NB4 (cell line): ENCODE measurements around the gene UQCC2.

Experiments
- MAX ChIP-seq: IDR thresholded peaks from 2 replicates; pipeline ENCODE4 v1.6.1; 2011; ENCODE audit warnings: low read depth, low read length
- MYC ChIP-seq: IDR thresholded peaks from 2 replicates; pipeline ENCODE4 v1.6.1; 2011; ENCODE audit warnings: low read depth, low read length
- POLR2A ChIP-seq: IDR thresholded peaks from 2 replicates; pipeline ENCODE4 v1.6.1; 2011; ENCODE audit warnings: mild to moderate bottlenecking; ENCODE audit not compliant: insufficient read length; ENCODE audit errors: extremely low read depth
- TF ChIP-seq, protein P1 (sequence below): IDR thresholded peaks from one replicate; pipeline ENCODE4 v1.5.1; 2012; ENCODE audit warnings: low read depth, low read length

GRCh38 chr6:33676416-33677142, 34.9 kb downstream of the UQCC2 start:
- TF ChIP-seq, protein P1, sequence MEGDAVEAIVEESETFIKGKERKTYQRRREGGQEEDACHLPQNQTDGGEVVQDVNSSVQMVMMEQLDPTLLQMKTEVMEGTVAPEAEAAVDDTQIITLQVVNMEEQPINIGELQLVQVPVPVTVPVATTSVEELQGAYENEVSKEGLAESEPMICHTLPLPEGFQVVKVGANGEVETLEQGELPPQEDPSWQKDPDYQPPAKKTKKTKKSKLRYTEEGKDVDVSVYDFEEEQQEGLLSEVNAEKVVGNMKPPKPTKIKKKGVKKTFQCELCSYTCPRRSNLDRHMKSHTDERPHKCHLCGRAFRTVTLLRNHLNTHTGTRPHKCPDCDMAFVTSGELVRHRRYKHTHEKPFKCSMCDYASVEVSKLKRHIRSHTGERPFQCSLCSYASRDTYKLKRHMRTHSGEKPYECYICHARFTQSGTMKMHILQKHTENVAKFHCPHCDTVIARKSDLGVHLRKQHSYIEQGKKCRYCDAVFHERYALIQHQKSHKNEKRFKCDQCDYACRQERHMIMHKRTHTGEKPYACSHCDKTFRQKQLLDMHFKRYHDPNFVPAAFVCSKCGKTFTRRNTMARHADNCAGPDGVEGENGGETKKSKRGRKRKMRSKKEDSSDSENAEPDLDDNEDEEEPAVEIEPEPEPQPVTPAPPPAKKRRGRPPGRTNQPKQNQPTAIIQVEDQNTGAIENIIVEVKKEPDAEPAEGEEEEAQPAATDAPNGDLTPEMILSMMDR: no peak
- TF ChIP-seq POLR2A: no peak
- TF ChIP-seq MAX: no peak
- no peak for TF ChIP-seq MYC
